OCI-LY3 (cell line): ENCODE measurements around the gene MAGEB3.

Experiments
- EZH2phosphoT487 ChIP-seq: fragments of 200-600 bp; shearing (Covaris generic); IDR thresholded peaks from 2 replicates; pipeline ENCODE4 v1.6.1; 2018; ENCODE audit warnings: antibody characterized with exemption, mixed run types, low read depth
- TF ChIP-seq, protein P1 (sequence below): fragments of 200-600, 300-600 bp; sonication (generic); IDR thresholded peaks from 2 replicates; pipeline ENCODE4 v1.5.1; 2014; ENCODE audit warnings: antibody characterized with exemption, low read length, low read depth

DNA sequence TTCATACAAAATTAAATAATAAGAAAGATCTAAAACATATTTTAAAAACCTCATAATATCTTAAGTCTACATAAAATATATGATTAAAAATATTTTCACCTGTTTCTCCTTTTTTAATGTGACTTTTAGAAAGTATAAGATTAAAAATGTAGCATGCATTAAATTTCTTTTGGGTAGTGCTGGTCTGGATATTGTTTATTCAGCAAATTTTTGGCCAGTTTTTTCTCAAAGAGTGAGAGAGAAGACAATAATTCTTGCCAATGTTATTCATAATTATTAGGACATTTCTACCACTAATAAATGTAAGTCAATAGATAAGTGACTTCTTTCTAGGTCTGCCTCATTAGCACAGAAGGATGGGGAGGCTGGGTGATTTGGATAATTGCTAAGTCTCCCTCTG lies 30.6 kb downstream of the MAGEB3 start:
- TF ChIP-seq, protein P1, sequence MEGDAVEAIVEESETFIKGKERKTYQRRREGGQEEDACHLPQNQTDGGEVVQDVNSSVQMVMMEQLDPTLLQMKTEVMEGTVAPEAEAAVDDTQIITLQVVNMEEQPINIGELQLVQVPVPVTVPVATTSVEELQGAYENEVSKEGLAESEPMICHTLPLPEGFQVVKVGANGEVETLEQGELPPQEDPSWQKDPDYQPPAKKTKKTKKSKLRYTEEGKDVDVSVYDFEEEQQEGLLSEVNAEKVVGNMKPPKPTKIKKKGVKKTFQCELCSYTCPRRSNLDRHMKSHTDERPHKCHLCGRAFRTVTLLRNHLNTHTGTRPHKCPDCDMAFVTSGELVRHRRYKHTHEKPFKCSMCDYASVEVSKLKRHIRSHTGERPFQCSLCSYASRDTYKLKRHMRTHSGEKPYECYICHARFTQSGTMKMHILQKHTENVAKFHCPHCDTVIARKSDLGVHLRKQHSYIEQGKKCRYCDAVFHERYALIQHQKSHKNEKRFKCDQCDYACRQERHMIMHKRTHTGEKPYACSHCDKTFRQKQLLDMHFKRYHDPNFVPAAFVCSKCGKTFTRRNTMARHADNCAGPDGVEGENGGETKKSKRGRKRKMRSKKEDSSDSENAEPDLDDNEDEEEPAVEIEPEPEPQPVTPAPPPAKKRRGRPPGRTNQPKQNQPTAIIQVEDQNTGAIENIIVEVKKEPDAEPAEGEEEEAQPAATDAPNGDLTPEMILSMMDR, result no peak
- TF ChIP-seq EZH2phosphoT487, result no peak
